Gastroesophageal sphincter (tissue), 4 donors: Measurements from ENCODE around the gene SUPT7L. TPM values are rescaled to one million over a fixed set of nuclear protein-coding genes. Genes with fewer than 3 reads are reported as not detected.

Experiments used
- ATAC-seq: fragments of 150-250 bp; one replicate; pipeline ENCODE4 v1.9.1; 2016; ENCODE audit warnings: mild to moderate bottlenecking, moderate library complexity
- H3K27ac ChIP-seq, 4 donors: fragments of 200-600 bp; sonication (generic) in 3 of 4; 1 replicate in 3 of 4; 2 replicates in 1 of 4; pipeline ENCODE4 v1.5.1; 2016 to 2019
- H3K27me3 ChIP-seq: fragments of 200-600 bp; sonication (generic); one replicate; pipeline ENCODE4 v1.5.1; 2019
- H3K36me3 ChIP-seq, 2 donors: fragments of 200-600 bp; sonication (generic); one replicate each; pipeline ENCODE4 v1.5.1; 2019; ENCODE audit warnings: control low read depth in 1 of 2
- H3K4me1 ChIP-seq, 3 donors: fragments of 200-600 bp; sonication (generic); 1 replicate in 2 of 3; 2 replicates in 1 of 3; pipeline ENCODE4 v1.5.1; 2016 to 2019; ENCODE audit warnings: control low read depth in 2 of 3
- H3K4me3 ChIP-seq, 2 donors: fragments of 200-600 bp; sonication (generic); one replicate each; pipeline ENCODE4 v1.5.1; 2019; ENCODE audit warnings: mild to moderate bottlenecking in 1 of 2, moderate library complexity in 1 of 2
- H3K9me3 ChIP-seq, 3 donors: fragments of 200-600 bp; sonication (generic); one replicate each; pipeline ENCODE4 v1.5.1; 2017 to 2019; ENCODE audit warnings: control low read depth in 2 of 3
- CTCF ChIP-seq, 4 experiments: fragments of 200-600 bp in 2 of 4; fragments of 450-650 bp in 2 of 4; sonication (generic) in 1 of 4; IDR thresholded peaks; one replicate each; pipeline ENCODE4 v1.5.1; 2017 to 2019; ENCODE audit warnings: antibody characterized with exemption in 4 of 4, mild to moderate bottlenecking in 2 of 4, moderate library complexity in 2 of 4
- EP300 ChIP-seq: sonication (generic); formaldehyde crosslinking; IDR thresholded peaks from one replicate; pipeline ENCODE4 v1.6.1; 2017; ENCODE audit warnings: antibody characterized with exemption, mild to moderate bottlenecking
- POLR2A ChIP-seq, 2 donors: fragments of 450-650 bp; IDR thresholded peaks; one replicate each; pipeline ENCODE4 v1.6.1; 2017; ENCODE audit warnings: antibody characterized with exemption in 2 of 2, mild to moderate bottlenecking in 2 of 2, moderate library complexity in 1 of 2
- POLR2AphosphoS5 ChIP-seq: sonication (generic); formaldehyde crosslinking; IDR thresholded peaks from one replicate; pipeline ENCODE4 v1.6.1; 2017; ENCODE audit warnings: antibody characterized with exemption
- WGBS, 2 donors: methylation state at CpG; one replicate each; pipeline ENCODE4 v1.1.5; 2018; ENCODE audit warnings: low coverage in 1 of 2; 5-methylcytosine and 5-hydroxymethylcytosine counted together
- total RNA-seq, 4 donors: library from RNA; depleted of rRNA; stranded (reverse); fragments of >200 nt; gene quantifications; one replicate each; pipeline ENCODE4 v1.1.0, GENCODE V29; 2016

Gene SUPT7L
- total RNA-seq, 4 donors from 2014 or later = 15.1 to 31.9 (median 25.6) TPM

- no peak for TF ChIP-seq POLR2AphosphoS5
- TF ChIP-seq POLR2A (IDR thresholded peaks at IDR 0.05) = no peak
- no peak for TF ChIP-seq EP300
- TF ChIP-seq CTCF (IDR thresholded peaks at IDR 0.05) = no peak
- no peaks in the 10 kb centered on the region for H3K27me3 ChIP-seq
- H3K36me3 ChIP-seq = peaks cover 0 to 25% of the 10 kb centered on the region in 2 donors
- H3K4me3 ChIP-seq = no peak overlapping the region
- ATAC-seq = no peak
- 50 to 80% methylated on average over 1 to 4 of the region's 5 CpGs for WGBS, 2 donors
- H3K9me3 ChIP-seq = no peaks in the 10 kb centered on the region
- peaks cover 2 to 30% (median 4%) of the 10 kb centered on the region in 3 donors for H3K4me1 ChIP-seq
- no peak overlapping the region for H3K27ac ChIP-seq
Measured at GRCh38 chr2:27701676-27702075, 38.3 kb upstream of the SUPT7L start.

GRCh38 chr2:27697660-27698059 lies 34.2 kb upstream of the SUPT7L start:
- no peaks in the 10 kb centered on the region for H3K27me3 ChIP-seq
- H3K36me3 ChIP-seq = peaks cover 4 to 65% of the 10 kb centered on the region in 2 donors
- H3K9me3 ChIP-seq = no peaks in the 10 kb centered on the region
- no peak overlapping the region for H3K27ac ChIP-seq
- no peaks in the 10 kb centered on the region for H3K4me1 ChIP-seq
- TF ChIP-seq CTCF (IDR thresholded peaks at IDR 0.05) = no peak
- no peak for TF ChIP-seq POLR2A (IDR thresholded peaks at IDR 0.05)
- TF ChIP-seq EP300 = no peak
- no peak for TF ChIP-seq POLR2AphosphoS5
- no peak for ATAC-seq
- H3K4me3 ChIP-seq = no peak overlapping the region
- WGBS, 2 donors = 57 to 75% methylated on average over 1 of the region's 1 CpG

GRCh38 chr2:27690052-27690451 lies 26.6 kb upstream of the SUPT7L start:
- Histone ChIP-seq H3K36me3 (peaks cover under 1 to 86% of the 10 kb centered on the region in 2 donors), H3K27ac (no peak overlapping the region), H3K27me3 (no peaks in the 10 kb centered on the region), H3K4me3 (no peak overlapping the region), H3K9me3 (no peaks in the 10 kb centered on the region), H3K4me1 (no peaks in the 10 kb centered on the region)
- ATAC-seq = no peak
- no peak for TF ChIP-seq POLR2AphosphoS5
- no peak for TF ChIP-seq CTCF (IDR thresholded peaks at IDR 0.05)
- TF ChIP-seq POLR2A (IDR thresholded peaks at IDR 0.05) = no peak
- no peak for TF ChIP-seq EP300

GRCh38 chr2:27689424-27689823 lies 26.0 kb upstream of the SUPT7L start:
- no peak for TF ChIP-seq EP300
- no peak for TF ChIP-seq CTCF (IDR thresholded peaks at IDR 0.05)
- no peak for TF ChIP-seq POLR2AphosphoS5
- TF ChIP-seq POLR2A (IDR thresholded peaks at IDR 0.05) = no peak
- no peak overlapping the region for H3K4me3 ChIP-seq
- H3K27me3 ChIP-seq = no peaks in the 10 kb centered on the region
- no peak overlapping the region for H3K27ac ChIP-seq
- no peaks in the 10 kb centered on the region for H3K4me1 ChIP-seq
- ATAC-seq = no peak
- H3K9me3 ChIP-seq = no peaks in the 10 kb centered on the region
- WGBS, 2 donors = 89 to 100% methylated on average over 1 to 2 of the region's 2 CpGs
- peaks cover 0 to 83% of the 10 kb centered on the region in 2 donors for H3K36me3 ChIP-seq

GRCh38 chr2:27687232-27687631 lies 23.8 kb upstream of the SUPT7L start:
- 80 to 100% methylated on average over 1 of the region's 1 CpG for WGBS, 2 donors
- TF ChIP-seq POLR2AphosphoS5 (no peak), CTCF (IDR thresholded peaks at IDR 0.05) (no peak), EP300 (no peak), POLR2A (IDR thresholded peaks at IDR 0.05) (no peak)
- peaks cover 0 to 8% (median 0%) of the 10 kb centered on the region in 3 donors for H3K4me1 ChIP-seq
- peaks cover 0 to 80% of the 10 kb centered on the region in 2 donors for H3K36me3 ChIP-seq
- no peak overlapping the region for H3K4me3 ChIP-seq
- H3K27me3 ChIP-seq = no peaks in the 10 kb centered on the region
- H3K9me3 ChIP-seq = no peaks in the 10 kb centered on the region
- no peak overlapping the region for H3K27ac ChIP-seq
- ATAC-seq = no peak
